HepG2 (cell line): ENCODE results near the gene MTRFR. TPM values are rescaled to one million over a fixed set of nuclear protein-coding genes. Genes with fewer than 3 reads are reported as not detected.

ENCODE experiments used
- CBFB ChIP-seq: sonication (generic); formaldehyde crosslinking; IDR thresholded peaks from 2 replicates; pipeline ENCODE4 v1.4.0; 2020; ENCODE audit warnings: missing genetic modification reagents
- JDP2 ChIP-seq: sonication (generic); formaldehyde crosslinking; IDR thresholded peaks from 2 replicates; pipeline ENCODE4 v1.8.1; 2022; ENCODE audit warnings: missing genetic modification reagents, borderline replicate concordance
- KDM1A ChIP-seq: IDR thresholded peaks from 2 replicates; pipeline ENCODE4 v1.6.1; 2016; ENCODE audit warnings: missing compliant biosample characterization
- KMT2B ChIP-seq: IDR thresholded peaks from 2 replicates; pipeline ENCODE4 v1.6.1; 2016; ENCODE audit warnings: missing genetic modification reagents, missing compliant biosample characterization
- MYC ChIP-seq: sonication (generic); formaldehyde crosslinking; IDR thresholded peaks from 2 replicates; pipeline ENCODE4 v1.9.0; 2021; ENCODE audit warnings: missing genetic modification reagents, borderline replicate concordance
- NR2F1 ChIP-seq, 2 experiments: fragments of 450-650 bp in 1 of 2; formaldehyde crosslinking in 1 of 2; IDR thresholded peaks; 2 replicates each; pipeline versions ENCODE4 v1.5.0 to v1.6.1; 2016 to 2020; ENCODE audit warnings: mild to moderate bottlenecking in 1 of 2, missing compliant biosample characterization in 1 of 2, missing genetic modification reagents in 1 of 2, moderate library complexity in 1 of 2
- NRL ChIP-seq: sonication (generic); formaldehyde crosslinking; IDR thresholded peaks from 2 replicates; pipeline ENCODE4 v1.5.0; 2020; ENCODE audit warnings: missing genetic modification reagents, mild to moderate bottlenecking, moderate library complexity, borderline replicate concordance
- RCOR2 ChIP-seq: IDR thresholded peaks from 2 replicates; pipeline ENCODE4 v1.6.1; 2016; ENCODE audit warnings: missing biosample characterization, missing genetic modification reagents
- RFXAP ChIP-seq: sonication (generic); formaldehyde crosslinking; IDR thresholded peaks from 2 replicates; pipeline ENCODE4 v1.4.0; 2020; ENCODE audit warnings: missing genetic modification reagents, borderline replicate concordance
- RXRA ChIP-seq: sonication (generic); formaldehyde crosslinking; IDR thresholded peaks from 2 replicates; pipeline ENCODE4 v1.5.1; 2020; ENCODE audit warnings: missing genetic modification reagents
- SSRP1 ChIP-seq: IDR thresholded peaks from 2 replicates; pipeline ENCODE4 v1.6.1; 2016; ENCODE audit warnings: control low read depth
- TAF1 ChIP-seq: sonication (generic); formaldehyde crosslinking; IDR thresholded peaks from 2 replicates; pipeline ENCODE4 v1.4.0; 2020; ENCODE audit warnings: missing genetic modification reagents
- THRA ChIP-seq: sonication (generic); formaldehyde crosslinking; IDR thresholded peaks from 2 replicates; pipeline ENCODE4 v1.4.0; 2020; ENCODE audit warnings: missing genetic modification reagents, borderline replicate concordance
- ZBTB49 ChIP-seq: sonication (generic); formaldehyde crosslinking; IDR thresholded peaks from 2 replicates; pipeline ENCODE4 v1.4.0; 2020; ENCODE audit warnings: missing genetic modification reagents, borderline replicate concordance
- ZFP37 ChIP-seq: sonication (generic); formaldehyde crosslinking; IDR thresholded peaks from 2 replicates; pipeline ENCODE4 v1.4.0; 2020; ENCODE audit warnings: missing genetic modification reagents, borderline replicate concordance
- ZFYVE20 ChIP-seq: sonication (generic); formaldehyde crosslinking; IDR thresholded peaks from 2 replicates; pipeline ENCODE4 v1.8.0; 2023; ENCODE audit warnings: low read depth, mild to moderate bottlenecking, moderate library complexity, missing genetic modification reagents, borderline replicate concordance
- ZNF207 ChIP-seq: fragments of 450-650 bp; IDR thresholded peaks from 2 replicates; pipeline ENCODE4 v1.6.1; 2016; ENCODE audit warnings: antibody characterized with exemption, borderline replicate concordance
- ZNF572 ChIP-seq: sonication (generic); formaldehyde crosslinking; IDR thresholded peaks from 2 replicates; pipeline ENCODE4 v1.5.1; 2020; ENCODE audit warnings: mild to moderate bottlenecking, missing genetic modification reagents
- polyA plus RNA-seq, 8 experiments: library from polyadenylated mRNA; depleted of rRNA in 3 of 8; stranded (reverse) in 7 of 8; unstranded in 1 of 8; fragments of >200 nt; fragmentation: Illumina TruSeq in 4 of 8; extraction: Trizol in 4 of 8; gene quantifications; 2 replicates each; pipeline versions ENCODE4 v1.2.1 to v1.2.3, GENCODE V29; 2011 to 2016; ENCODE audit warnings: low read depth in 4 of 8, missing spikeins in 1 of 8, mixed read lengths in 1 of 8; ENCODE audit not compliant: insufficient read depth in 1 of 8
- total RNA-seq, 5 experiments: library from RNA; depleted of rRNA; stranded (reverse); fragments of >200 nt; fragmentation: Illumina TruSeq; extraction: Trizol; gene quantifications; 2 replicates each; pipeline ENCODE4 v1.2.3, GENCODE V29; 2016; ENCODE audit warnings: low read depth in 1 of 5
- TF ChIP-seq, protein P1 (sequence below): IDR thresholded peaks from 2 replicates; pipeline ENCODE4 v1.6.1; 2016; ENCODE audit warnings: missing compliant biosample characterization, missing genetic modification reagents, borderline replicate concordance
- TF ChIP-seq, protein P2 (sequence below): sonication (generic); formaldehyde crosslinking; IDR thresholded peaks from 2 replicates; pipeline ENCODE4 v1.4.0; 2020; ENCODE audit warnings: missing genetic modification reagents
- TF ChIP-seq, protein P3 (sequence below): sonication (generic); formaldehyde crosslinking; IDR thresholded peaks from 2 replicates; pipeline ENCODE4 v1.8.0; 2022; ENCODE audit warnings: mild to moderate bottlenecking, missing genetic modification reagents, borderline replicate concordance

Gene MTRFR
- total and polyA plus RNA-seq, 2 of the 13 experiments (the other 11 are each of a cell fraction or from before 2014, with no cell fraction given) = 7.1 to 9.9 TPM

DNA sequence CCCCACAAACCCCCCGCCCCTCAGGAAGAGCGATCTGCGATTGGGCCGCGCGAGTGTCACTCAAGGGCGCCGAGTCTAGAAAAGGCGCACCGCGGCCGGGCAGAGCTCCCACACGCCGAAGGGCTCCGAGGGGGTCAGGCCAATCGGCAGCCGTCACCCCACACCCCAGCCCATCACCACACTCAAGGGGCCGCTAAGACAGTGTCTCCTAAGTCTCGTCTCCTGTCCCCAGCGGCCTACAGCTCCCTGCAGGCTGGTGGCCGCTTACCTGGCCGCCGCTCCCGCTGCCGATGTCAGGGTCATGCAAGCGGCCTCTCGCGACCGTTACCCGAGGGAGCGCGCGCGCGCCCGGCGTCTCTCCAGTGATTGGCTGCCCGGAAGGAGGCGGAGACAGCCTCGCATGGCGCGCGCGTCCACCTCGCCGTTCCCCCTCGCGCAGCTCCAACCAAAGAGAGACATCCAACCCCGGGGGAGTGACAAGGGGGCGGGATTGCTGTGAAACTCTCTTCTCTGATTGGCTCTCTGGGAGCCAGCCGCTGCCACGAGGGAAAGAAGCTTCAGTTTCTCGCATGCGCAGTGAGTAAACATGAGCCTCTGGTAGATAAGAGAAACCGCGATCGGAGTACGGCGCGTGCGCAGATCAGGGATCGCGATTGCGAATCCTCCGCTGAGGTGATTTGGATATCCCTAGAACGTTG, at the start of gene MTRFR, which contains the start of gene MPHOSPH9 (continued):
- TF ChIP-seq ZBTB49 (CRISPR knock-in tag) (peak; percentile 47; the same call in 1 of the 2 replicates), JDP2 (no peak), RXRA (CRISPR knock-in tag) (peak; percentile 74; the same call in 1 of the 2 replicates), NR2F1 (CRISPR knock-in tag; IDR thresholded peaks at IDR 0.05) (peak in 1 of 2 experiments; percentile 62; a peak in 1 of 4 replicates), KDM1A (CRISPR knock-in tag) (no peak), SSRP1 (no peak; the same call in 1 of the 2 replicates), ZFYVE20 (CRISPR knock-in tag) (0 out of 2 replicates have a peak, but pooled peaks have one; percentile 65), ZFP37 (CRISPR knock-in tag) (peak; percentile 88), ZNF572 (peak; percentile 98), KMT2B (peak; percentile 84; the same call in 1 of the 2 replicates), RFXAP (CRISPR knock-in tag) (peak; percentile 84), NRL (CRISPR knock-in tag) (no peak), RCOR2 (CRISPR knock-in tag) (no peak), MYC (CRISPR knock-in tag) (peak; percentile 92), TAF1 (CRISPR knock-in tag) (peak; percentile 96), CBFB (CRISPR knock-in tag) (peak; percentile 48; the same call in 1 of the 2 replicates), ZNF207 (no peak), THRA (no peak)
- TF ChIP-seq, protein P1, sequence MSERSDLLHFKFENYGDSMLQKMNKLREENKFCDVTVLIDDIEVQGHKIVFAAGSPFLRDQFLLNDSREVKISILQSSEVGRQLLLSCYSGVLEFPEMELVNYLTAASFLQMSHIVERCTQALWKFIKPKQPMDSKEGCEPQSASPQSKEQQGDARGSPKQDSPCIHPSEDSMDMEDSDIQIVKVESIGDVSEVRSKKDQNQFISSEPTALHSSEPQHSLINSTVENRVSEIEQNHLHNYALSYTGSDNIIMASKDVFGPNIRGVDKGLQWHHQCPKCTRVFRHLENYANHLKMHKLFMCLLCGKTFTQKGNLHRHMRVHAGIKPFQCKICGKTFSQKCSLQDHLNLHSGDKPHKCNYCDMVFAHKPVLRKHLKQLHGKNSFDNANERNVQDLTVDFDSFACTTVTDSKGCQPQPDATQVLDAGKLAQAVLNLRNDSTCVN = 0 out of 2 replicates have a peak, but pooled peaks have one; percentile 35
- TF ChIP-seq, protein P2, sequence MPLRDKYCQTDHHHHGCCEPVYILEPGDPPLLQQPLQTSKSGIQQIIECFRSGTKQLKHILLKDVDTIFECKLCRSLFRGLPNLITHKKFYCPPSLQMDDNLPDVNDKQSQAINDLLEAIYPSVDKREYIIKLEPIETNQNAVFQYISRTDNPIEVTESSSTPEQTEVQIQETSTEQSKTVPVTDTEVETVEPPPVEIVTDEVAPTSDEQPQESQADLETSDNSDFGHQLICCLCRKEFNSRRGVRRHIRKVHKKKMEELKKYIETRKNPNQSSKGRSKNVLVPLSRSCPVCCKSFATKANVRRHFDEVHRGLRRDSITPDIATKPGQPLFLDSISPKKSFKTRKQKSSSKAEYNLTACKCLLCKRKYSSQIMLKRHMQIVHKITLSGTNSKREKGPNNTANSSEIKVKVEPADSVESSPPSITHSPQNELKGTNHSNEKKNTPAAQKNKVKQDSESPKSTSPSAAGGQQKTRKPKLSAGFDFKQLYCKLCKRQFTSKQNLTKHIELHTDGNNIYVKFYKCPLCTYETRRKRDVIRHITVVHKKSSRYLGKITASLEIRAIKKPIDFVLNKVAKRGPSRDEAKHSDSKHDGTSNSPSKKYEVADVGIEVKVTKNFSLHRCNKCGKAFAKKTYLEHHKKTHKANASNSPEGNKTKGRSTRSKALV (CRISPR knock-in tag) = no peak
- TF ChIP-seq, protein P3, sequence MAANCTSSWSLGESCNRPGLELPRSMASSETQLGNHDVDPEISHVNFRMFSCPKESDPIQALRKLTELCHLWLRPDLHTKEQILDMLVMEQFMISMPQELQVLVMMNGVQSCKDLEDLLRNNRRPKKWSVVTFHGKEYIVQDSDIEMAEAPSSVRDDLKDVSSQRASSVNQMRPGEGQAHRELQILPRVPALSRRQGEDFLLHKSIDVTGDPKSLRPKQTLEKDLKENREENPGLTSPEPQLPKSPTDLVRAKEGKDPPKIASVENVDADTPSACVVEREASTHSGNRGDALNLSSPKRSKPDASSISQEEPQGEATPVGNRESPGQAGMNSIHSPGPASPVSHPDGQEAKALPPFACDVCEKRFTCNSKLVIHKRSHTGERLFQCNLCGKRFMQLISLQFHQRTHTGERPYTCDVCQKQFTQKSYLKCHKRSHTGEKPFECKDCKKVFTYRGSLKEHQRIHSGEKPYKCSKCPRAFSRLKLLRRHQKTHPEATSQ (CRISPR knock-in tag) = 0 out of 2 replicates have a peak, but pooled peaks have one; percentile 71
